A673 (cell line): ENCODE data around the gene SIRT2. TPM values are rescaled to one million over a fixed set of nuclear protein-coding genes. Genes with fewer than 3 reads are reported as not detected.

Experiments
- BruUV-seq: library from RNA; stranded (reverse); fragments of 400-500 nt; replicated peaks from 2 replicates; lab custom pipeline; 2021; lab: Mats Ljungman, UMichigan
- CTCF ChIA-PET: fragments of 300-600 bp; sonication (Branson Sonifier 250); formaldehyde crosslinking; loops from one replicate; lab custom pipeline; 2022; ENCODE audit warnings: antibody characterized with exemption; lab: Charles Lee
- POLR2A ChIA-PET: fragments of 300-600 bp; sonication (Branson Sonifier 250); formaldehyde crosslinking; loops from one replicate; lab custom pipeline; 2022; ENCODE audit warnings: antibody characterized with exemption; ENCODE audit not compliant: low non-redundant PET; lab: Charles Lee
- DNase-seq: peaks from one replicate; pipeline ENCODE4 v3.0.0-alpha.2; 2015; ENCODE audit warnings: low spot score
- H3K27ac ChIP-seq: fragments of 200-600 bp; sonication (generic); 2 replicates; pipeline ENCODE4 v1.5.1; 2016; ENCODE audit warnings: mixed run types, low read depth, mild to moderate bottlenecking, mixed read lengths, antibody characterized with exemption, low read length; ENCODE audit not compliant: poor library complexity, severe bottlenecking
- H3K27me3 ChIP-seq: fragments of 200-600 bp; sonication (generic); replicated peaks from 2 replicates; pipeline ENCODE4 v1.6.1; 2017; ENCODE audit warnings: mixed run types, low read depth, mild to moderate bottlenecking, mixed read lengths, antibody characterized with exemption, low read length; ENCODE audit not compliant: insufficient read depth, poor library complexity
- H3K36me3 ChIP-seq: fragments of 200-600 bp; sonication (generic); 2 replicates; pipeline ENCODE4 v1.6.1; 2016; ENCODE audit warnings: mixed run types, mild to moderate bottlenecking, mixed read lengths, antibody characterized with exemption, low read length; ENCODE audit not compliant: insufficient read depth, poor library complexity, severe bottlenecking
- H3K4me1 ChIP-seq: fragments of 200-600 bp; sonication (generic); 2 replicates; pipeline ENCODE4 v1.6.1; 2017; ENCODE audit warnings: mixed run types, mild to moderate bottlenecking, mixed read lengths, antibody characterized with exemption, low read length; ENCODE audit not compliant: insufficient read depth, poor library complexity, severe bottlenecking
- H3K4me3 ChIP-seq: fragments of 200-600 bp; sonication (generic); 2 replicates; pipeline ENCODE4 v1.5.1; 2016; ENCODE audit warnings: low read depth, mixed run types, mild to moderate bottlenecking, mixed read lengths, low read length; ENCODE audit not compliant: poor library complexity, severe bottlenecking
- H3K9me3 ChIP-seq: fragments of 200-600 bp; sonication (generic); 2 replicates; pipeline ENCODE4 v1.6.1; 2016; ENCODE audit warnings: mixed run types, low read depth, mild to moderate bottlenecking, mixed read lengths, antibody characterized with exemption, low read length; ENCODE audit not compliant: poor library complexity, severe bottlenecking
- EZH2 ChIP-seq: fragments of 200-600 bp; sonication (generic); IDR thresholded peaks from 2 replicates; pipeline ENCODE4 v1.6.1; 2017; ENCODE audit warnings: borderline replicate concordance, low read depth, mild to moderate bottlenecking, mixed read lengths, antibody characterized with exemption, low read length; ENCODE audit not compliant: poor library complexity, severe bottlenecking
- intact Hi-C: fragments of 100-400 bp; cut with micrococcal nuclease; formaldehyde crosslinking; loops from one replicate; pipeline ENCODE4 v1.10.0; 2022; ENCODE audit not compliant: unreplicated experiment
- total RNA-seq: library from RNA; stranded (reverse); gene quantifications from 2 replicates; pipeline ENCODE4 v1.2.3, GENCODE V29; 2021
- TF ChIP-seq, protein P1 (sequence below): fragments of 300-800, 200-600 bp; sonication (generic); conservative IDR thresholded peaks from 2 replicates; pipeline ENCODE4 v1.5.1; 2017; ENCODE audit warnings: low read depth, mild to moderate bottlenecking, antibody characterized with exemption, low read length, moderate library complexity, mixed read lengths

SIRT2 gene
- total RNA-seq, 1 experiment from 2014 or later: 32.2 TPM

DNA sequence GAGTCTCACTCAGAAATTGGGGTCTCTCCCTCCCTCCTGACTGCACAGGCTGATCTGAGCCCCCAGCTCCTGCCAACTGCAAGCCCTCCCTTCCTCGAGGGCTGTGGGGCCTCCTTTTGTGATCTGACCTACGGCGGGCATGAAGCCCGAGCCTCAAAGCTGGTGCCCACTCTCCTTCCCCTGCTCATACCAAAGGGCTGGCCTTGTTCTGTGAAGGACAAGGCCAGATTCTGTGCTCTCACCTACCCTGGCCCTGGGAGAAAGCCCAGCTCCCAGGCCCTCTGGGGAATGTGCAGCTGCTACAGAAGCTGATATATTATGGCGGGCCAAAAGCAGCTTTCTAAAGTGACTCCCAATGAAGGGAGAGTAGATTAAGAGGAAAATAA, 58.8 kb downstream of the SIRT2 start:
- DNase-seq: no peak
- no TSS peak for BruUV-seq
- Histone ChIP-seq H3K9me3 (no peaks in the 10 kb centered on the region), H3K4me1 (peaks cover 3% of the 10 kb centered on the region), H3K27me3 (no peaks in the 10 kb centered on the region), H3K4me3 (no peak overlapping the region), H3K36me3 (peaks cover 100% of the 10 kb centered on the region), H3K27ac (peak overlapping the region; percentile 21)
- intact Hi-C loops: no loop called here
- ChIA-PET POLR2A (no interaction called here), CTCF (no interaction called here)
- TF ChIP-seq, protein P1, sequence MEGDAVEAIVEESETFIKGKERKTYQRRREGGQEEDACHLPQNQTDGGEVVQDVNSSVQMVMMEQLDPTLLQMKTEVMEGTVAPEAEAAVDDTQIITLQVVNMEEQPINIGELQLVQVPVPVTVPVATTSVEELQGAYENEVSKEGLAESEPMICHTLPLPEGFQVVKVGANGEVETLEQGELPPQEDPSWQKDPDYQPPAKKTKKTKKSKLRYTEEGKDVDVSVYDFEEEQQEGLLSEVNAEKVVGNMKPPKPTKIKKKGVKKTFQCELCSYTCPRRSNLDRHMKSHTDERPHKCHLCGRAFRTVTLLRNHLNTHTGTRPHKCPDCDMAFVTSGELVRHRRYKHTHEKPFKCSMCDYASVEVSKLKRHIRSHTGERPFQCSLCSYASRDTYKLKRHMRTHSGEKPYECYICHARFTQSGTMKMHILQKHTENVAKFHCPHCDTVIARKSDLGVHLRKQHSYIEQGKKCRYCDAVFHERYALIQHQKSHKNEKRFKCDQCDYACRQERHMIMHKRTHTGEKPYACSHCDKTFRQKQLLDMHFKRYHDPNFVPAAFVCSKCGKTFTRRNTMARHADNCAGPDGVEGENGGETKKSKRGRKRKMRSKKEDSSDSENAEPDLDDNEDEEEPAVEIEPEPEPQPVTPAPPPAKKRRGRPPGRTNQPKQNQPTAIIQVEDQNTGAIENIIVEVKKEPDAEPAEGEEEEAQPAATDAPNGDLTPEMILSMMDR: no peak
- no peak for TF ChIP-seq EZH2

DNA sequence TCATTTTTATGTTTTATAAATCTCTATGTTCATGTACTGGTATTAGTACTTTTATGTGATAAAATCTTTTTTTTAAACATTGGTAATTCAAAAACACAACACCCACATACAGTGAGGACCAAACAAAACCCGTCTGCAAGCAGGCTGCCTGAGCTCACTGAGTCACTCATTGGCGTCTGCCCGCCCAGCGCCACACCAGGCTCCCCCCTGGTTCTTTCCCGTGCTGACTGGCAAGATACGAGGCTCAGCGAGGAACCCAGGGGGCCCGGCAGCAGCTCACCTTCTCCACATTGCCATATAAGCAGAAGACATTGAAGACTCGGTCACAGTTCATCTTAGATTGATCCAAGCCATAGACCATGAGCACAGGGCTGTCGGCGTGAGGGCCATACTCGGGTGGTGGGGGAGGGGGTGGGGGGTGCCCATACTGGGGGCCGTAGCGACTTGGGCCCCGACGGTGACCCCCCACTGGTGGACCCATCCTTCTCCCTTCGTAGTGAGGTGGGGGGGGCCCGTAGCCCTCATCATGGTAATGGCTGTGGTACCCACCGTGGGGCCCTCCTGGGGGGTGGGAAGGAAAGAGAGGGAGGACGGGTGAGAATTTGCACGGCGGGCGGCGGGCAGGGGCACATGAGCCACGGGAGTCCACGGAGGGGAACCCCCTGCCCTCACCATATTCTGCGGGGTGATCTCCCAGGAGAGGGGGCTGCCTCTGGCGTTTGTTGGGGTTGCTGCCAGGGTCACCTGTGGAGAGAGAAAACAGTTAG, 59.4 kb downstream of the SIRT2 start:
- Histone ChIP-seq H3K4me1 (peaks cover 3% of the 10 kb centered on the region), H3K4me3 (no peak overlapping the region), H3K9me3 (no peaks in the 10 kb centered on the region), H3K27me3 (no peaks in the 10 kb centered on the region), H3K27ac (peak overlapping the region; percentile 21), H3K36me3 (peaks cover 98% of the 10 kb centered on the region)
- ChIA-PET CTCF (no interaction called here), POLR2A (interaction anchor here (0.6 kb wide), 1 partner anchor 10 kb away, joined by 3 read pairs; the partner anchor contains the start of gene HNRNPL)
- intact Hi-C loops: no loop called here
- DNase-seq: no peak
- TF ChIP-seq, protein P1: no peak
- TF ChIP-seq EZH2: no peak
- no TSS peak for BruUV-seq

DNA sequence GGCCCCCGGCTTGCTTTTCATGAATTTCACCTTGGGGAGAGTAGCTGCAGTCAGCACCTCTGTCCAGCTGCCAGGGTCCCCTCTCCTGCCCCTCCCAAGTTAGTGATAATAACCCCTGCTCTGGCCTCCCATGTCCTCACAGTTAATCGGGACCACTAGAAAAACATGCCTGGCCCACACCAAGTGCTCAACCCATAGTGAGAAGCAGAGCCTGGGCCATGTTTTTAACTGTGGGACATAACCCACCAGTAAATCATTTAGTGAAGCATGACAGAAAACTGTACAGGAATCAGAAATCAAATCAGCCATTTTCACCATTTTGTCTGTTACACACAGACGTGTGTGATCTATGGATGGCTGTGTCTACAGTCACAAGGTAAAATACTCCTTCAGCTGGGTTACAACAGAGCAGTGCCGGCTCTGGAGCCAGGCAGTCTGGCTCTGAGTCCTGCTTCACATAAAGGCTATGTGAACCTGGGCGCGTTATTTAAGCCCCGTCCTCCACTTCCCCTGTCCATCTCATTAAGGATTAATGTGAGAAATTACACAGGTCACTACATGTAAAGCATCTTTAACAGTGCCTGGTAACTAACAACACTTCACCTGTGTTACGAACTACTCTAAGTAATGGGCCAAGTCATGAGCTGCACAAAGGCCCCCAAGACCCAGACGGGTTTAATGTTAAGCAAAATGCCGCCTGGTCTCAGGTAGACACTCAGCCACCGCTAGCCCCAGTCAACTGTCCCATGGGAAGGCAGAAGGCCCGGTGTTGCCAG, 60.2 kb downstream of the SIRT2 start:
- Histone ChIP-seq H3K27me3 (no peaks in the 10 kb centered on the region), H3K9me3 (no peaks in the 10 kb centered on the region), H3K4me3 (no peak overlapping the region), H3K4me1 (peaks cover 3% of the 10 kb centered on the region), H3K36me3 (peaks cover 90% of the 10 kb centered on the region), H3K27ac (no peak overlapping the region)
- ChIA-PET CTCF (no interaction called here), POLR2A (no interaction called here)
- no peak for DNase-seq
- intact Hi-C loops: no loop called here
- BruUV-seq: no TSS peak
- TF ChIP-seq, protein P1: no peak
- TF ChIP-seq EZH2: no peak
